Activated naive CD4-positive, alpha-beta T cell treated with anti-CD3 and anti-CD28 coated beads, Interleukin-2, amount 10 ng/mL, durations not matched to agents 7 days and 5 days (primary cell): ENCODE measurements around the gene FGF16.
A peak's percentile ranks its signal among the peaks of the same experiment; 100 is the strongest.

Source experiments
- CTCF ChIA-PET: fragments of 350-600 bp; sonication (Branson Sonifier 250); formaldehyde crosslinking; loops from one replicate; lab custom pipeline; 2021; ENCODE audit warnings: antibody characterized with exemption; lab: Charles Lee
- DNase-seq: peaks from one replicate; pipeline ENCODE4 v3.0.0-alpha.2; 2020
- H3K27ac Mint-ChIP-seq: one replicate; pipeline ENCODE4 v1.8.0; 2021; ENCODE audit warnings: mild to moderate bottlenecking, moderate library complexity, mixed read lengths
- H3K27me3 Mint-ChIP-seq: one replicate; pipeline ENCODE4 v1.8.0; 2021; ENCODE audit warnings: mild to moderate bottlenecking, mixed read lengths
- H3K36me3 Mint-ChIP-seq: one replicate; pipeline ENCODE4 v1.8.0; 2021; ENCODE audit warnings: mixed read lengths
- H3K4me1 Mint-ChIP-seq: one replicate; pipeline ENCODE4 v1.8.0; 2021; ENCODE audit warnings: mixed read lengths
- H3K4me3 Mint-ChIP-seq: one replicate; pipeline ENCODE4 v1.8.0; 2021; ENCODE audit warnings: mild to moderate bottlenecking, moderate library complexity, mixed read lengths
- H3K9me3 Mint-ChIP-seq: one replicate; pipeline ENCODE4 v1.8.0; 2021; ENCODE audit warnings: mixed read lengths

FGF16 gene

GRCh38 chrX:77436271-77436670 lies 10.9 kb upstream of the FGF16 start:
- H3K4me3 Mint-ChIP-seq, result no peak overlapping the region
- H3K36me3 Mint-ChIP-seq, result no peaks in the 10 kb centered on the region
- H3K9me3 Mint-ChIP-seq, result no peaks in the 10 kb centered on the region
- H3K4me1 Mint-ChIP-seq, result no peaks in the 10 kb centered on the region
- CTCF ChIA-PET, result no interaction called here
- peaks cover 6% of the 10 kb centered on the region for H3K27me3 Mint-ChIP-seq
- no peak for DNase-seq
- no peak overlapping the region for H3K27ac Mint-ChIP-seq

GRCh38 chrX:77436682-77437081 lies 10.5 kb upstream of the FGF16 start:
- no peaks in the 10 kb centered on the region for H3K36me3 Mint-ChIP-seq
- H3K4me1 Mint-ChIP-seq, result no peaks in the 10 kb centered on the region
- no peak overlapping the region for H3K27ac Mint-ChIP-seq
- H3K4me3 Mint-ChIP-seq, result no peak overlapping the region
- peaks cover 6% of the 10 kb centered on the region for H3K27me3 Mint-ChIP-seq
- DNase-seq, result no peak
- CTCF ChIA-PET, result no interaction called here
- no peaks in the 10 kb centered on the region for H3K9me3 Mint-ChIP-seq

- H3K4me3 Mint-ChIP-seq, result no peak overlapping the region
- H3K4me1 Mint-ChIP-seq, result no peaks in the 10 kb centered on the region
- CTCF ChIA-PET, result no interaction called here
- H3K9me3 Mint-ChIP-seq, result no peaks in the 10 kb centered on the region
- no peak overlapping the region for H3K27ac Mint-ChIP-seq
- peaks cover 10% of the 10 kb centered on the region for H3K27me3 Mint-ChIP-seq
- H3K36me3 Mint-ChIP-seq, result no peaks in the 10 kb centered on the region
- DNase-seq, result no peak
Measured at GRCh38 chrX:77440330-77440729, 6.9 kb upstream of the FGF16 start.

GRCh38 chrX:77441033-77441432 lies 6.2 kb upstream of the FGF16 start:
- Mint-ChIP-seq H3K4me1 (peaks cover 4% of the 10 kb centered on the region), H3K9me3 (no peaks in the 10 kb centered on the region), H3K36me3 (no peaks in the 10 kb centered on the region), H3K27me3 (peaks cover 15% of the 10 kb centered on the region), H3K4me3 (no peak overlapping the region), H3K27ac (no peak overlapping the region)
- CTCF ChIA-PET, result no interaction called here
- no peak for DNase-seq

GRCh38 chrX:77441479-77441878 lies 5.7 kb upstream of the FGF16 start:
- DNase-seq, result no peak
- H3K27me3 Mint-ChIP-seq, result peaks cover 18% of the 10 kb centered on the region
- no peak overlapping the region for H3K4me3 Mint-ChIP-seq
- H3K36me3 Mint-ChIP-seq, result no peaks in the 10 kb centered on the region
- H3K27ac Mint-ChIP-seq, result no peak overlapping the region
- H3K9me3 Mint-ChIP-seq, result no peaks in the 10 kb centered on the region
- CTCF ChIA-PET, result no interaction called here
- H3K4me1 Mint-ChIP-seq, result peaks cover 7% of the 10 kb centered on the region

- Mint-ChIP-seq H3K4me1 (peaks cover 15% of the 10 kb centered on the region), H3K4me3 (no peak overlapping the region), H3K9me3 (no peaks in the 10 kb centered on the region), H3K27ac (no peak overlapping the region), H3K27me3 (peaks cover 26% of the 10 kb centered on the region), H3K36me3 (no peaks in the 10 kb centered on the region)
- DNase-seq, result no peak
- CTCF ChIA-PET, result no interaction called here
Measured at GRCh38 chrX:77442728-77443127, 4.5 kb upstream of the FGF16 start.

GRCh38 chrX:77444075-77444474 lies 3.1 kb upstream of the FGF16 start:
- H3K4me3 Mint-ChIP-seq, result no peak overlapping the region
- DNase-seq, result no peak
- H3K9me3 Mint-ChIP-seq, result no peaks in the 10 kb centered on the region
- H3K27me3 Mint-ChIP-seq, result peaks cover 40% of the 10 kb centered on the region
- H3K4me1 Mint-ChIP-seq, result peaks cover 15% of the 10 kb centered on the region
- no peak overlapping the region for H3K27ac Mint-ChIP-seq
- H3K36me3 Mint-ChIP-seq, result no peaks in the 10 kb centered on the region
- CTCF ChIA-PET, result no interaction called here

- Mint-ChIP-seq H3K4me3 (no peak overlapping the region), H3K27ac (no peak overlapping the region), H3K9me3 (no peaks in the 10 kb centered on the region), H3K4me1 (peaks cover 15% of the 10 kb centered on the region), H3K27me3 (peaks cover 42% of the 10 kb centered on the region), H3K36me3 (no peaks in the 10 kb centered on the region)
- no peak for DNase-seq
- CTCF ChIA-PET, result no interaction called here
Measured at GRCh38 chrX:77444545-77444944, 2.6 kb upstream of the FGF16 start.

GRCh38 chrX:77446029-77446585 lies 1.1 kb upstream of the FGF16 start:
- H3K27ac Mint-ChIP-seq, result no peak overlapping the region
- no peaks in the 10 kb centered on the region for H3K9me3 Mint-ChIP-seq
- peak; percentile 38 for DNase-seq
- H3K4me1 Mint-ChIP-seq, result peaks cover 15% of the 10 kb centered on the region
- H3K36me3 Mint-ChIP-seq, result no peaks in the 10 kb centered on the region
- peaks cover 45% of the 10 kb centered on the region for H3K27me3 Mint-ChIP-seq
- peak overlapping the region; percentile 59 for H3K4me3 Mint-ChIP-seq
- CTCF ChIA-PET, result no interaction called here

GRCh38 chrX:77447653-77448569 lies 722 bp downstream of the FGF16 start:
- Mint-ChIP-seq H3K27me3 (peaks cover 45% of the 10 kb centered on the region), H3K4me1 (peaks cover 15% of the 10 kb centered on the region), H3K36me3 (no peaks in the 10 kb centered on the region), H3K9me3 (no peaks in the 10 kb centered on the region), H3K4me3 (no peak overlapping the region), H3K27ac (no peak overlapping the region)
- DNase-seq, result no peak
- CTCF ChIA-PET, result interaction anchor here (1.0 kb wide), 1 partner anchor 452 kb away, joined by 3 read pairs; the partner anchor contains the start of gene COX7B

GRCh38 chrX:77450415-77450814 lies 3.2 kb downstream of the FGF16 start:
- H3K4me3 Mint-ChIP-seq, result no peak overlapping the region
- peaks cover 41% of the 10 kb centered on the region for H3K27me3 Mint-ChIP-seq
- H3K4me1 Mint-ChIP-seq, result peaks cover 15% of the 10 kb centered on the region
- no peak for DNase-seq
- no peaks in the 10 kb centered on the region for H3K9me3 Mint-ChIP-seq
- peak overlapping the region; percentile 50 for H3K27ac Mint-ChIP-seq
- H3K36me3 Mint-ChIP-seq, result no peaks in the 10 kb centered on the region
- CTCF ChIA-PET, result no interaction called here

GRCh38 chrX:77450996-77451395 lies 3.8 kb downstream of the FGF16 start:
- Mint-ChIP-seq H3K9me3 (no peaks in the 10 kb centered on the region), H3K4me3 (no peak overlapping the region), H3K27me3 (peaks cover 36% of the 10 kb centered on the region), H3K27ac (no peak overlapping the region), H3K4me1 (peaks cover 11% of the 10 kb centered on the region), H3K36me3 (no peaks in the 10 kb centered on the region)
- CTCF ChIA-PET, result no interaction called here
- DNase-seq, result no peak

- Mint-ChIP-seq H3K27me3 (peaks cover 14% of the 10 kb centered on the region), H3K4me1 (no peaks in the 10 kb centered on the region), H3K4me3 (no peak overlapping the region), H3K9me3 (no peaks in the 10 kb centered on the region), H3K36me3 (no peaks in the 10 kb centered on the region), H3K27ac (no peak overlapping the region)
- no peak for DNase-seq
- CTCF ChIA-PET, result no interaction called here
Measured at GRCh38 chrX:77453190-77453589, 6.0 kb downstream of the FGF16 start.

GRCh38 chrX:77455437-77455836 lies 8.2 kb downstream of the FGF16 start:
- Mint-ChIP-seq H3K4me1 (no peaks in the 10 kb centered on the region), H3K4me3 (no peak overlapping the region), H3K9me3 (no peaks in the 10 kb centered on the region), H3K27ac (no peak overlapping the region), H3K36me3 (no peaks in the 10 kb centered on the region), H3K27me3 (peaks cover under 1% of the 10 kb centered on the region)
- CTCF ChIA-PET, result no interaction called here
- DNase-seq, result no peak

- H3K27me3 Mint-ChIP-seq, result no peaks in the 10 kb centered on the region
- H3K4me1 Mint-ChIP-seq, result no peaks in the 10 kb centered on the region
- CTCF ChIA-PET, result no interaction called here
- no peaks in the 10 kb centered on the region for H3K36me3 Mint-ChIP-seq
- H3K4me3 Mint-ChIP-seq, result no peak overlapping the region
- no peak overlapping the region for H3K27ac Mint-ChIP-seq
- DNase-seq, result no peak
- H3K9me3 Mint-ChIP-seq, result peaks cover 11% of the 10 kb centered on the region
Measured at GRCh38 chrX:77484045-77484444, 36.9 kb downstream of the FGF16 start.
